Measurements from ENCODE around the gene ACSS1. TPM values are rescaled to one million over a fixed set of nuclear protein-coding genes. Genes with fewer than 3 reads are reported as not detected.

The ACSS1 gene
- total and polyA plus RNA-seq, 2 donors from 2014 or later: 30.6 to 72.3 TPM

GRCh38 chr20:25054096-25054820 lies 3.7 kb downstream of the ACSS1 start:
- FAIRE-seq: peak; percentile 37
- peak overlapping the region; percentile 95 to 96 for H3K27ac ChIP-seq (ENCODE audit: low read depth in 2 of 2, low read length in 2 of 2)
- peak overlapping the region in 1 of 3 donors; percentile 0 for H3K4me3 ChIP-seq (ENCODE audit: low read length in 3 of 3)
- TF ChIP-seq, protein P1, sequence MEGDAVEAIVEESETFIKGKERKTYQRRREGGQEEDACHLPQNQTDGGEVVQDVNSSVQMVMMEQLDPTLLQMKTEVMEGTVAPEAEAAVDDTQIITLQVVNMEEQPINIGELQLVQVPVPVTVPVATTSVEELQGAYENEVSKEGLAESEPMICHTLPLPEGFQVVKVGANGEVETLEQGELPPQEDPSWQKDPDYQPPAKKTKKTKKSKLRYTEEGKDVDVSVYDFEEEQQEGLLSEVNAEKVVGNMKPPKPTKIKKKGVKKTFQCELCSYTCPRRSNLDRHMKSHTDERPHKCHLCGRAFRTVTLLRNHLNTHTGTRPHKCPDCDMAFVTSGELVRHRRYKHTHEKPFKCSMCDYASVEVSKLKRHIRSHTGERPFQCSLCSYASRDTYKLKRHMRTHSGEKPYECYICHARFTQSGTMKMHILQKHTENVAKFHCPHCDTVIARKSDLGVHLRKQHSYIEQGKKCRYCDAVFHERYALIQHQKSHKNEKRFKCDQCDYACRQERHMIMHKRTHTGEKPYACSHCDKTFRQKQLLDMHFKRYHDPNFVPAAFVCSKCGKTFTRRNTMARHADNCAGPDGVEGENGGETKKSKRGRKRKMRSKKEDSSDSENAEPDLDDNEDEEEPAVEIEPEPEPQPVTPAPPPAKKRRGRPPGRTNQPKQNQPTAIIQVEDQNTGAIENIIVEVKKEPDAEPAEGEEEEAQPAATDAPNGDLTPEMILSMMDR (IDR thresholded peaks at IDR 0.05; ENCODE audit: borderline replicate concordance, extremely low read depth, insufficient read depth): no peak
- H3K36me3 ChIP-seq (ENCODE audit: control insufficient read depth in 2 of 3, insufficient read depth in 3 of 3, low read length in 3 of 3): no peaks in the 10 kb centered on the region
- peaks cover 5 to 71% (median 56%) of the 10 kb centered on the region in 3 donors for H3K4me1 ChIP-seq (ENCODE audit: control insufficient read depth in 2 of 3, insufficient read depth in 2 of 3, low read depth in 1 of 3, low read length in 3 of 3)
- peak overlapping the region in 1 of 3 donors; percentile 38 for H3K9ac ChIP-seq (ENCODE audit: low read length in 3 of 3)
- H3K27me3 ChIP-seq (ENCODE audit: control insufficient read depth, insufficient read depth, low read length): no peaks in the 10 kb centered on the region
- peak in 3 of 5 donors; percentile 42 to 66 (median 53) for DNase-seq
- no peaks in the 10 kb centered on the region for H3K9me3 ChIP-seq (ENCODE audit: control insufficient read depth in 2 of 3, insufficient read depth in 1 of 3, low read length in 3 of 3)
- intact Hi-C loops (cut with DNase I): no loop called here

DNA sequence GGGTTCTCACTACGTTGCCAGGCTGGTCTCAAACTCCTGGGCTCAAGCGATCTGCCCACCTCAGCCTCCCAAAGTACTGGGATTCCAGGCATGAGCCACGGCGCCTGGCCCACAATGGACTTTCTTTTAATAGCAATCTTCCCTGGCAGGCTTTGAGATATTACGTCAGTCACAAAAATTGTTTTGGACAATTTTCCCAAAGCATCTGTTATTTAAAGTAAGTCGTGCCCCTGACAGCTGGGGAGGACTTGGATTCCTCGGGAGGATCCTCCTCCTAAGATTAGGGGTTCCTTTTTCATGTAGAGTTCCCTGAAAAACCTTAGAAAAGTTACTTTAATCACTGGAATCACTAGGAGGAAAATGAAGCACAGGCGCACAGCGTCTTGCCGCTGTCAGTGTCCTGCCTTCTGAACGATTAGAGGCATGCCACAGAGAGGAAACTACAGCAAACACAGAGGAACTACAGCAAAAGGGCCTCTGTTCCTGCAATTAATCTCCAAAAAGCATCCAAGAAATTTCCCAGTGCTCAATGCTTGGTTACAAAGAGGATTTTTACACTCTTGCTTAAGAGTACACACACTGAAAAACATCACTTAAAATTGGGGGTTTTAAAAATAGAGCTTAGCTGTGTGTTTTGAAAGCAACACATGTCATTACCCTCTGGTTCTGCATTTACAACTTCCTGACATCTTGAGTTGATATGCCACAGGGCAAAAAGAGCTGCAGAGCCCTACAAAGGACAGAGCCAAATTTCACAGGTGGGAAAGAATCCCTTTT lies 4.5 kb downstream of the ACSS1 start:
- Histone ChIP-seq H3K9me3 (ENCODE audit: control insufficient read depth in 2 of 3, insufficient read depth in 1 of 3, low read length in 3 of 3) (no peaks in the 10 kb centered on the region), H3K27ac (ENCODE audit: low read depth in 2 of 2, low read length in 2 of 2) (peak overlapping the region; percentile 95 to 96), H3K36me3 (ENCODE audit: control insufficient read depth in 2 of 3, insufficient read depth in 3 of 3, low read length in 3 of 3) (no peaks in the 10 kb centered on the region), H3K4me1 (ENCODE audit: control insufficient read depth in 2 of 3, insufficient read depth in 2 of 3, low read depth in 1 of 3, low read length in 3 of 3) (peaks cover 5 to 71% (median 60%) of the 10 kb centered on the region in 3 donors), H3K27me3 (ENCODE audit: control insufficient read depth, insufficient read depth, low read length) (no peaks in the 10 kb centered on the region), H3K9ac (ENCODE audit: low read length in 3 of 3) (peak overlapping the region in 1 of 3 donors; percentile 14), H3K4me3 (ENCODE audit: low read length in 3 of 3) (peak overlapping the region in 1 of 3 donors; percentile 15)
- TF ChIP-seq, protein P1 (IDR thresholded peaks at IDR 0.05; ENCODE audit: borderline replicate concordance, extremely low read depth, insufficient read depth): no peak
- intact Hi-C loops (cut with DNase I): no loop called here
- FAIRE-seq (no peak), DNase-seq (peak in 3 of 5 donors; percentile 18 to 80 (median 64))

DNA sequence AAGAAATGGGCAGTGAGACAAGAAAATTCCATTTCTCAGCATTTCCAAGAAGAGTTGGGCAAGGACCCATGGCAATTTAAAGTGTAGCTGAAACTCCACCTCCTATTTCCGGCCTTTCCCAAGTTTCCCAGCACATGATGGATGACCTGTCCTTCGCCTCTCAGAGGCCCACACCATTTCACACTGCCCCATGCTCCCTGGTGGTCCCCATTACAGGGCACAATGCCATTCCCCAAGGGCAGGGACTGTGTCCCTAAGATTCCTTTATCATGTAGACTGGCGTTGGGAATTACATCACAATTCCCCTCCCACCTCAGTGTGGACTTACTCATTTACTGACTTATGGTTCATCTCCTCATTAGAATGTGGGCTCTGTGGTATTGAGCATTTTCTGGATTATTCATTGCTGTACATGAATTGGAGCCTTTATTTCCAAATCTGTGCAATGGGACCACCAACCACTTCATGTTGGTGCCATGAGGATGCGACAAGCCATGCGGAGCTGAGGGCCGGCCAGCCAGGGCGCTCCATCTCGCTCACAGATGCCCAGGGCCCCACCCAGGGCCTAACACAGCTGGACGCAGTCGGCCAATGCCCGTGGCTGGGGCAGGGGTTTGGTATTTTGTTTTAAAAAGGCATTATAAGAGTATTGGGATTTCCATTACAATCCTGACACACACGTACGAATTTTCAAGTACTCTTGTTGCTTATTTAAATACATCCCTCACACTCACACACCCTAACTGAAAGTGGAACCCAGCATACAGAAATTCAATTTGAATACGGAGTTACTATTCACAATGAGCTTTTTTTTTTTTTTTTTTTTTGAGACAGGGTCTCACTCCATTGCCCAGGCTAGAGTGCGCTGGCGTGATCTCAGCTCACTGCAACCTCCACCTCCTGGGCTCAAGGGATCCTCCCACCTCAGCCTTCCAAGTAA lies 5.4 kb downstream of the ACSS1 start:
- H3K9ac ChIP-seq (ENCODE audit: low read length in 3 of 3): peak overlapping the region in 1 of 3 donors; percentile 10
- H3K27me3 ChIP-seq (ENCODE audit: control insufficient read depth, insufficient read depth, low read length): no peaks in the 10 kb centered on the region
- DNase-seq: peak in 3 of 5 donors; percentile 38 to 69 (median 60)
- FAIRE-seq: no peak
- peaks cover 0 to 3% (median 2%) of the 10 kb centered on the region in 3 donors for H3K36me3 ChIP-seq (ENCODE audit: control insufficient read depth in 2 of 3, insufficient read depth in 3 of 3, low read length in 3 of 3)
- intact Hi-C loops (cut with DNase I): no loop called here
- peak overlapping the region; percentile 95 to 96 for H3K27ac ChIP-seq (ENCODE audit: low read depth in 2 of 2, low read length in 2 of 2)
- H3K4me1 ChIP-seq (ENCODE audit: control insufficient read depth in 2 of 3, insufficient read depth in 2 of 3, low read depth in 1 of 3, low read length in 3 of 3): peaks cover 5 to 73% (median 65%) of the 10 kb centered on the region in 3 donors
- TF ChIP-seq, protein P1 (IDR thresholded peaks at IDR 0.05; ENCODE audit: borderline replicate concordance, extremely low read depth, insufficient read depth): no peak
- no peaks in the 10 kb centered on the region for H3K9me3 ChIP-seq (ENCODE audit: control insufficient read depth in 2 of 3, insufficient read depth in 1 of 3, low read length in 3 of 3)
- no peak overlapping the region for H3K4me3 ChIP-seq (ENCODE audit: low read length in 3 of 3)

All from kidney (tissue), 14 donors.